TTC549 (cell line): ENCODE results near the gene SNX24.
"Not testable (repeated sequence)": the region's sequence is repeated elsewhere in the genome, so short reads cannot be mapped to it uniquely, and the experiment has no call there.

ENCODE experiments used
- FAIRE-seq: peaks from 2 replicates; lab custom pipeline; 2012; peaks lifted over from hg19 to GRCh38; lab: Jason Lieb, UNC

SNX24 gene

DNA sequence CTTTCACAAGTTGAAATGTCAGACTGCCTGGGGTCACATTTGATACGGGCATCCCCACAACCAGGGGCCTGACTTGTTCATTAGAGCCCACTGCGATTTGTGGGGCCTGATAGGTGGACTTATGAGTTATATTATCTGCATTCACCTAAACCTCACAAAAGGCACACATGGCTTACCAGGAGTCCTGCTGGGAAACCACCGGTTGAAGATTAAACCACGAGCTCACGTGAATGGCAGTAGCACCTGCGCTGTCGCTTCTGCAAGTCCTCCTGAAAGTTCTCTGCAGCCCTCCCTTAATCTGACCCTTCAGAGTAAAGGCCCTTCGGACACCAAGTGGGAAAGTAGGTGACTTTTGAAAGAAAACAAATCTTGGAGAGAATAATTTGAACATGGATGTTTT, 122.2 kb downstream of the SNX24 start:
- no peak for FAIRE-seq

DNA sequence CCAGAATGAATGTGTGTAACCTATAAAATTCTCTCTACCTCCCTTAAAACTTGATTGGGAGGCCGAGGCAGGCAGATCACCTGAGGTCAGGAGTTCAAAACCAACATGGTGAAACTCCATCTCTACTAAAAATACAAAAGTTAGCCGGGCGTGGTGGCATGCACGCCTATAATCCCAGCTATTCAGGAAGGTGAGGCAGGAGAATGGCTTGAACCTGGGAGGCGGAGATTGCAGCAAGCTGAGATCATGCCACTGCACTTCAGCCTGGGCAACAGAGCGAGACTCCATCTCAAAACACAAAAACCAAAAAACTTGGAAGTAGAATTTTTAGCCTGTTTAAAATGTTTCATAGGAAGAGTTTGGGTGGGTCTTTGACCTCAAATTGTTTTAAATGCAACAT, 122.6 kb downstream of the SNX24 start:
- FAIRE-seq, result not testable (repeated sequence)

DNA sequence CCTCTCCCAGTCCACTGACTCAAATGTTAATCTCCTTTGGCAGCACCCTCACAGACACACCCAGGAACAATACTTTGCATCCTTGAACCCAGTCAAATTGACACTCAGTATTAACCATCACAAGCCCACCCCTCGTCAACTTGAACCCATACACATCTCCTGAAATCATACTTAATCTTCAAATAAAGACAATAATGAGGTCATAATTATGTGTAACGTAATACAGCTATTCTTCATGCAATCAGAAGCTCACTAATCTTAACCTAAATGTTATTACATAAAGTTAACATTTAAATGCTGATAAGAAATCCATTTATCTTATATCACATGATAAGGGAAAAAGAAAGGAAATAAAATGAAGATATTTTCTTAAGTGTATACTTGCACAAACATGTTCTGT, 125.9 kb downstream of the SNX24 start:
- FAIRE-seq, result no peak

DNA sequence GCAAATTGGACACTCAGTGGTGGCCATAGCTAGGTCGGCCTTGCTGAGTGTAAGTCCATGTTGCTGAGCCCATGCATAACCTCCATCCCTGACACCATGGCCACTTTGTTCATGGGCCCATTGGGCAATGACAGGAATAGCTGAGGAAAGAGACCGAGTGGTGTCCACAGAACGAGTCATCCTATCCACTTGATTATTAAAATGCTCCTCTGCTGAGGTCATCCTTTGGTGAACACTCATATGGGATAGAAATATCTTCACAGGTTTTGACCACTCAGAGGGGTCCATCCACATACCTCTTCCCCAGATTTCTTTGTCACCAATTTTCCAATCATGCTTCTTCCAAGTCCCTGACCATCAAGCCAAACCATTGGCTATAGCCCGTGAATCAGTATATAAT, 127.5 kb downstream of the SNX24 start:
- no peak for FAIRE-seq

DNA sequence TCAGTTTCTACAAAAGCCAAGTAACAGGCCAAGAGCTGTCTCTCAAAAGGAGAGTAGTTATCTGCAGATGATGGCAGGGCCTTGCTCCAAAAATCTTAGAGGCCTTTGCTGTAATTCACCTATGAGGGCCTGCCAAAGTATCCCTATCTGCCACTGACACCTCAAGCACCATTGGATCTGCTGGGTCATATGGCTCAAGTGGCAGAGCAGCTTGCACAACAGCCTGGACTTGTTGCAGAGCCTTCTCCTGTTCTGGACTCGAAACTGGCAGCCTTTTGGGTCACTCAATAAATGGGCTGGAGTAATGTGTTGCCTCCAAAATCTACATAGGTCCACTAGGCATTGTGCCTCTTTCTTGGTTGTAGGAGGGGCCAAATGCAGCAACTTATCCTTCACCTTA, 128.3 kb downstream of the SNX24 start:
- FAIRE-seq, result not testable (repeated sequence)

DNA sequence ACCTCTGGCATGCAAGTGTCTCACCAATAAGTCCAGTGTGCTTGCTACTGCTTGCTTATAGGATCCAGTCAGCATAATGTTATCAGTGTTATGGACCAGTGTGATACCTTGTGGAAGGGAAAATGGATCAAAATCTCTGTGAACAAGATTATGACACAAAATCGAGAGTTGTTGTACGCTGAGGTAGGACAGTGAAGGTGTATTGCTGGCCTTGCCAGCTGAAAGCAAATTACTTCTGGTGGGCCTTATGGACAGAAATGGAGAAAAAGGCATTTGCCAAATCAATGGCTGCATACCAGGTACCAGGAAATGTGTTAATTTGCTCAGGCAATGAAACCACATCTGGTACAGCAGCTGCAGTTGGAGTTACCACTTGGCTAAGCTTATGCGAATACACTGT, 128.8 kb downstream of the SNX24 start:
- not testable (repeated sequence) for FAIRE-seq

DNA sequence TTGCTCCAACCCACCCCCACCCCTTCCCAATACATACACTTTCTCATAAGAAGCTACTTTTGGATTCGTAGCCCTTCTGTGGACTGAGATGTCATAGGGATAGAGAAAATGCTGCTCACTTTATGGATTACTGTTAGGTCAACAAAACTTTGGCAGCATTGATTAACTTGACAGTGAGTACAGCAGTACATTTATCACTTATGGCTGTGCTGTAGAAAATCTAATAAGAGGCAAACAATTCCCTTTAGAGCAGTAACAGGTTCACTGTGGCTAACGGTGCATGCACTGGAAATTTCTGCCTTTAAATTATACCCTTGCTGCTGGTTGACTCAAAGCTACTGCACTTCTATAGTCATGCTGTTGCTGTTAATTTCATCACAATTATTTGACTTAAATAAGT, 131.9 kb downstream of the SNX24 start:
- no peak for FAIRE-seq

DNA sequence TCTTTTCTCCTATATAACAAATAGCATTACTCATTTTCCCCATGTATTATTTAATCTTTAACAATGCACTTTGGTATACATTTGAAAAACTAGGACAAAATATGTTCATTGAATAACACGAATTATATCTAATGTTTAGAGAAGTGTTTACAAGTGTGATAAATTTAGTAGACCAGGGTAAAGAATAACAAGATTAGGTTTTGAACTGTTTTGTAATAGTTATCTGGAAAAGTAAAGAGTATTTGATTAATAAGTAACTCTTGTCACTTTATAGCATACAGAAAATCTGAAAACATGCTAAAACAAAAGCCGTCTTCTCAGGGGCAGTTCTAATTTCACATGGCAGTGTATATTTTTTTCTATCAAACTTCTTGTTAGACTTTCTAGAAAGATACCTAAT, 132.7 kb downstream of the SNX24 start:
- FAIRE-seq, result no peak

DNA sequence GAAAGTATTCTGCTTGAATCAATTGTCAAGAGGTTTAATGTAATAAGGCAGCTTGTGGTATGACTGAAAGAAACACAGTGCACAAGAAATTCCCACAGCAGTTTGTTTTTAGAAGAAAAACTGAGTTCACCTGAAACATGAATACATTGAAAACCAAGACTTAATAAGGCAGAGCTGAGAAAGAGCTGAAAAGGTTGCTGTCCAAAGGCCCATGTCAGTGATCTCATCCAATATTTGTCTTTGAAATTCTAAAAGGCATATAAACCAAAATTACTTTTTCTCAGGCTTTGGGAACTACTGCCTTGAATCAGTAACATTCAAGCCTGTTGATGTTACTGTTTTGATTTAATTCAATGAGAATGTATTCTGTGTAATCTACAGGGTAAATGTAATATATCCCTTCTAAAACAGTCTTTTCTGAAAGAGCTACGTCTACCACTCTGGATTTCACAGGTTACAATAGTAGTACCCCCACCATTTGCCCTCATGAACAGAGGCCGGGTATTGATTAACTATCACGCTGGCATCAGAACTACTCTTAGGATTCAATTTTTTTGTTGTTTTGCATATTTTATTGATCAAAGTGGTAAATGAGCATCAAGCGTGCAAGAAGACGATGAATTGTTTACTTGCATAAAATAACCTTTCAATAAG, 133.4 kb downstream of the SNX24 start:
- FAIRE-seq, result no peak

DNA sequence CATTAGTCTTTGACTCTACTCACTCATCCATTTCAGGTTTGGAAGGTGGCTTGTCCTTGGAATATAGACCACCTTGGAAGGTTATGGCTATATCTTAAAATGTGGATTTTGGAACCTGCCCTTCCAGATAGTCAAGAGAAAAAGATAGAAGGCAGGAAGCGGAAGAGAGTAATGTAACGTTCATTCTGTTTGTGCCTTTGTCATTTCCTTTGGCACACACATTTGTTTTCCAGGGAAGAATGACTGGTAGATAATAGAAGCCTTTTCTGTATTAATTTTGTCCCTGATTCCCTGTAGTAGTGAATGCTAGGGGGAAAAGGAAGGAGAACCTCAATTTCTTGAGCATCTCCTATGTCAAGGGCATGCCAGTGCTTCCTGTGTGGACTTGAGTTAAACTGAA, 136.4 kb downstream of the SNX24 start:
- no peak for FAIRE-seq

DNA sequence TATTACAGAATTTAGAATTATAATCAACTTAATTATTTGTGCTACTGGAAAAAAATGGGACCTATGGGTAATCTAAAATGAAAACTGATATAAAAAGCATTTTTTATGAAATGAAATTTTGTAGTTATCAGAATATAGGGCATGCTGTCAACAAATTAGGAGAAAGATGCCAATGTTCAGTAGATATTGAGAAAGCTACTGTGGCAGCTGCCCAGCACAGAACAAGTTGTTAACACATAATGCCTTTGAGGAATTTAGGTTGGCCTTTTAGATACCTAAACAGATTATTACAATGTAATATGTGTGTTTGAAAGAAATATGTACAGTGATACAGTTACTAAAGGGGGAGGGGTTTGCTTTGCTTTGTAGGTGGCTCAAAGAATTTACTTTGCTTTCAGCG, 137.0 kb downstream of the SNX24 start:
- FAIRE-seq, result no peak

DNA sequence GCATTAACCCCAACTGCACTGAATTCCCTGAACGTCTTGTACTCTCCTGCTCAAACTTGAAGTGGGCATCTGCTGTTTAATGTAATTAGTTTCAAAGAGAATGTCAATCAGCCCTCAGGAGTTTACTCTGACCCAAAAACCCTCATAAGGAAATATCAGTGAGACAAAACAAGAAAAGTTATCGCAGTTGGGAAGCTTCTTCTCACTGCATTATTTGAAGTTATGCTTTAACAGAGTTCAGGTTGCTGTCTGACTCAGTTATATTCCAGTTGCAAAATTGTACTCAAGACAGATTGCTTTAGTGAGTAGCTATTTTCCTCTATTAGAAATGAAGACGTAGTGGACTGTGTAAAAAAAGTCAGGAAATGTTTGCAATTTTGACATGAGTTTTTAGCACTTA, 139.0 kb downstream of the SNX24 start:
- no peak for FAIRE-seq

DNA sequence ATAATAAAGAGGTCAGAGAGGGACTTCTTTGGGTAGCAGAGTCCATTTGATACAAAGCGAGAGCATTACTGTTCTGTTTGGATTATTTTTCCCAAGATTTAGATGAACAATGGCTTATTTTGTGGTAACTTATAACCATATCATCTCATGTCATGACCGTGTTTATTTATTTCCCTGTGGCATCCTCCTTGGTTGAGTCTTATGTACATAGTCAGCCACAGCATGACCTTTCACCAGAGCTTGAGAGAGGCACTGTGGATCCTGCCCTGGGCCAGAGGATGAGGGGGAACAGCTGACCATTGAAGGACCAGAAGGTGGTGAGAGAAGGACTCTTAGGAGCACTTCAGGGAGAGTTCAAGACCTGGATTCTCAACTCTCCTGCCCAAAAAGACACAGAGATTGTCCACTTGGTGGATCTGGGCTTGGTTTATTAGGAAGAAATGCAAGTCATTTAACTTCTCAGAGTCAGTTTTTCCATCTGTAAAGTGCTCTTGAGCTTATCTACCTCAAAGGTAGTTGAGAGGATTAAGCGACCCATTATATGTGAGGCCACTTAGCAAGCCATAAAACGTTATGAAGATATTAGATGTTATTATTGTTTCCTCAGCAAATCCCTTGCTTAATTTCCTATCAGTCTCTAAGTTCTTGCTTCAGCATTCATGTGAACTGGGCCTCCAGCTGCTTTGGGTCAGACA, 139.7 kb downstream of the SNX24 start:
- no peak for FAIRE-seq

DNA sequence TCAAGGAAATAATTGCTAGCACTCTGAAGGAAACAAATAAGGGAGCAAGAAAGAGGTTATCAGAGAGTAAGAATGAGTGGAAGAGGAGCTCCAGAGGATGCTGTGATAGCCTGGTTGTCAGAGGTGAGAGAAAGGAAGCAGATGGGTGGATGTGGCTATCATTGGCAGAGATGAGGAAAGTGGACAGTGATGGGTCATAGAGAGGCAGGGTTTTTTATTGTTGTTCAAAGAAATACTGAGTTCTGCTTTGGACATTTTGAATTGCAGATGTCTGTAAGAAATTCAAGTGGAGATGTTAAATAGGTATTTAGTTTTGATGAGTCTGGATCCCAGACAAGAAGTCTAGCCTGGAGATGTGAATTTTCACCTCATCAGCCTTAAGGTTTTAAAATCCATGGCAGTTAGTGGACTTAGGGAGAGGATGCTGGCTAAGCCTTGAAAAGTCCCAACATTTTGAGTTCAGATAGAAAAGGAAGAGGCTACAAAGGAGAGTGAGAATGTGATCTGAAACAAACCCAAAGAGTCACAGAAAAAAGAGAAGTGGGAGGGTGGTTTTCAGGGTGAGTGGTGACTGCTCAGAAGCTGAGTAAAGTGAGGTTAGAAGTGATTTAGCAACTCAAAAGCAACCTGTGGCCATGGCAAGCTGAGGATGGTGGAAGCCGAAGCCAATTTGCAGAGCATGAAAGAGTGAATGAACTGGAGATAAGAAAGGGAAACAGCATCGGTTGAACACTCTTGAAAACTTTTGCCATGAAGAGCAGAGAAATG, 140.7 kb downstream of the SNX24 start:
- no peak for FAIRE-seq

DNA sequence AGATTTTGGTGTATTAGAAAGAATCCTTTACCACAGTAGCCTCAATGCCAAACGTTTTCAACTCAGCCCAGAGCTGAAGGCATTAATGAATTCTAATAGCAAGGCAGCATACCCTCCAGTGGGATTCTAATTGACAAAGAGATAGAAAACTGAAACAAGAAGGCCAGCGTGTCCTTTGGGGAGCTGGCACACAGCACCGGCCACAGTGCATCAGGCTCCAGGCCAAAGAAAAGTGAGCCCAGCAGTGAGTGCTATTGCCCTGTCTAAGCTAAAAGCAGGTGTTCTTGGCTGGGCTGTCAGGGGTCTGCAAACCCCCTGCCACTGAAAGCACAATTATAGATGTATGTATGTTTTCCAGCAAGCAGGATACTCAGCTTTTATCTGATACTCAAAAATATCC, 150.7 kb downstream of the SNX24 start:
- FAIRE-seq, result no peak

DNA sequence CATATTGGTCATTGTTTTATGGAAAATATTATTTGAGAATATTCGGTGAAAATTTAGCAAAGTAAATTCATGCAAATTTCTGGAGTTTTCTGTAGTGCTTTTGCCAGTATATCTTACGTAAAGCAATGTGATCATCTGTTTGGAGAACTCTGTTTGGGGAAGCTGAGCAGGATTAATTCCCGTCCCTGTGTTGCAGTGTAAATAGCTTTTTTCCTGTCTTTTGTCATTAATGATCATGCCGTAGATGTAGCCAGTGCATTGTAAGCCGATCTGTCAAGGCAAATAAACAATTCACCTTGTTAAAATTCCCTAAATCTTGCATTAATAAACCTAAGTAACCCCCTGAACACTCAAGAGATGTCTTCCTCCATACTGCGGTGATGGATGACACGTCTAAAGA, 151.9 kb downstream of the SNX24 start:
- no peak for FAIRE-seq

DNA sequence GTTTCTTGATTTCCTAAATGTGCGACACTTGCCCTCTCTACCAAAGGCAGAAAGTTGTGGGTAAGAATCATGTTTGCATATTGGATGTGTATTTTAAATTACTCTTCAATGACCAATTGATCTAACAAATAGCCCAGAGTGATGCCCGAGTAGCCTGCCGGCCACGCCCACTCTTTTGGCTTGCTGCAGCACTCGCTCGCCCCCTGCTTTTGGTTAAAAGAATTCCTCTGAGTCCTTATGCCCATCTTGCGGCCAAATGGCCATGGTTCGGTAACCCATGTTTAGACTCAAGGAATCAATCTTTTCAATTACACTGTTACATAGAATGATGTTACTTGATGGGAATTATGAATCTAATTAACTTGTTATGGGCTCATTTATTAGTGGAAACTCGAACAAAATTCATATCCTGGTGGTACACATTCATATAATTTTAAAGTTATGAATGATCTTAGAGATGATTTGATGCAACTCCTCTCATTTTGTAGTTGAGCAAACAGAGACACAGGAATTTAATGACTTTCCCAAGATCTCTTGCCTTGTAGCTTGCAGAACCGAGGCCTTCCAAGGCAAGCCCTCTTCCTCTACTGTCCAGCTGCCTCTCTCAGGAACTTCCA, 154.6 kb downstream of the SNX24 start:
- FAIRE-seq, result no peak

DNA sequence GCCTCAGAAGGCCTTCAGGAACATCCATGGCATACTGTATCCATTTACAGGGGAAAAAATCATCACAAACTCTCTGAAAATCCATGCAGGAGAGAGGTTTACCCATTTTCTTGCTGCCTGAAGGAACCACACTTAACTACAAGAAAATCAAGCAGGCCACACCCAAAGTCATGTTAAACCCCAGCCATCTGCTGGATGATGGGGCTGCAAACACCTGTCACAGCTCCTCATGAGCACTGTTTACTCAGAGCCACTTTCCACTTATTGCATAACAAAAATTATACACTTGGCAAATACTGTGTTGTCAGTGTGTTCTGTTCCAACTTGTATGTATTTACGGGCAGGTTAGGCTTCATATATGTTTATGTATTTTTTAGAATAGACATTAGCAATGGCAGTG, 155.3 kb downstream of the SNX24 start:
- no peak for FAIRE-seq

DNA sequence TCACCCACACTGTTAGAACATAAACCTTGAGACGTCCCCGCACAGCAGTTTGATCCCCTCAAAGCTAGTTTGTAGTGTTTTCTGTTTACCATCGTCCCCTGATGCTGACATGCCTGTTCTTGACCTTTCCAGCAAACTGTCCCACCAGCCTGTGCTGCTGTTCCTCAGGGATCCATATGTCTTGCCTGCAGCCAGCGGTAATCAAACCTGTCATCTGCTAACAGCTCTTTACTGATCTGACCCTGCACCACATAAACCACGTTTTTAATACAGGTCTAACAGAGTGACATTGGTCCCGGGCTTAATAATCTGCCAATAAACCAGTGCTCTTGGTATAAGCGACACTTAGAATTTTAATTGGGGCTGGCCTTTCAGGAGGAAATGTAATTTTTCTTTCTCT, 156.4 kb downstream of the SNX24 start:
- no peak for FAIRE-seq

DNA sequence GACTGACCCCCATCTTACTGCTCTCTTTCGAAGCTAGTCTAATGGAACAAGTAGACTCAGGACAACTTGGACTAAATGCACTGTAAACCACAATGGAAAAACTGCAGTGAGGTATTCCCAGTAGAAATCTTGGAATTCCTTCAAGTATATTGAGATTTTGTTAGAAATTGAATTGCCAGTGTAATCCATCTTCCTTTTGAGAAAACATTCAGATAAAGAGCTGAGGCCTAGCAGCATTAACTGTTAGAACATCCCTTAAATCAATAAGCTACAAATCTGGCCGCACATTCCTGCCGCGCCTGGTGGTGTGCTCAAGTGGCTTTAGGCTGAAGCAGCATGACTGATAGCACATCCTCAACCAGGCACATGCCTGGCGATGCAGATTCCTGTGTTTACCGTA, 161.8 kb downstream of the SNX24 start:
- no peak for FAIRE-seq

DNA sequence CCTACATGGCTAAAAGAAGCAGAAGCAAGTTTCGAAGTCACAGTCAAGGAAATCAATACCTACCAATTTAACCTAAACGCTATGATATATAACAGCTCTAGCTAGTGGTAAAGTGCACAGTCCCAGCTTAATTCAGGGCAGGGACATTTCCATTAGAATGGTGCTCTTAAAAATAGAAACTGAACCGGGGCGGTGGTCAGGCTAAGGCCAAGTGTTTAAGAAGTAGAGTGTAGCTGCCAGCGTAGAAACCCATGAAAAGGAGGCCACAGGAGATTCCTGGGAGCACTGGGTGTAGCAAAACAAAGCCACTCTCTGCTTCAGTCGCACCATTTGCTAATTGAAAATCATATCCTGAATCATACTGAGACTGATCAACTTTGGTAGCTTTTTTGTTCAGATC, 162.3 kb downstream of the SNX24 start:
- no peak for FAIRE-seq

DNA sequence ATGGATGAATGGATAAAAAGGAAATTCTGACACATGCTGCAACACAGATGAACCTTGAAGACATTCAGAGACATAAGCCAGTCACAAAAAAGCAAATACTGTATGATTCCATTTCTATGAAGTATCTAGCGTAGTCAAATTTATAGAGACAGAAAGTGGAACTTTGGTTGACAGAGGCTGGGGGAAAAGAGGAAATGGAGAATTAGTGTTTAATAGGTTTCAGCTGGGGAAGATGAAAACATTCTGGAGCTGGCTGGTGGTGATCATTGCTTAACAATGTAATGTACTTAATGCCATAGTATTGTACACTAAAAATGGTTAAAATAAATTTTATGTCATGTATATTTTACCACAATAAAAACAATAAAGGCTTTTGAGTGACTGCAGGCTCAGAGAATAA, 166.9 kb downstream of the SNX24 start:
- no peak for FAIRE-seq

DNA sequence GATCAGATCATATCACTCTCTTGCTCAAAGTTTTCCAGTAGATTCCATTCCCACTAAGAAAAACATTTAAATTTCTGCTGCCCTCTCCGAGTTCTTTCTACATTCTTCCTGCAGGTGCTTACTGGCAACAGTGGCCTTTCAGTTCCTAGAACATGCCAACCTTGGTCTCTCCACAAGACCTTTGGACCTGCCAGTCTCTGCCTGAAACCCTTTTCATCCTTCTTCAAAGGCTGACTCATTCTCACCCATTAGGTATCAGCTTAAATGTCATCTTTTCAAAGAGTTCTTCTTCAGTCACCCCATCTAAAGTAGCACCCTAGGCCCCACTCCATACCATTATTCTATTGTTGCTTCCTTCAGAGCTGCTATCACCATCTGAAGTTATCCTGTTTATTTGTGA, 169.3 kb downstream of the SNX24 start:
- no peak for FAIRE-seq
